WI38 (cell line): Measurements from ENCODE around the gene UBE3B.
A peak's percentile ranks its signal among the peaks of the same experiment; 100 is the strongest.

ENCODE experiments used
- H3K4me3 ChIP-seq: 2 replicates; pipeline ENCODE4 v1.5.1; 2011; ENCODE audit warnings: low read depth, mild to moderate bottlenecking, control low read depth, low read length
- CTCF ChIP-seq: IDR thresholded peaks from 2 replicates; pipeline ENCODE4 v1.5.1; 2012; ENCODE audit warnings: low read depth, mild to moderate bottlenecking, control low read depth, low read length

The UBE3B gene

GRCh38 chr12:109460538-109460937, 16.9 kb upstream of the UBE3B start:
- TF ChIP-seq CTCF = no peak
- no peak overlapping the region for H3K4me3 ChIP-seq

GRCh38 chr12:109461049-109461845, 16.2 kb upstream of the UBE3B start:
- no peak for TF ChIP-seq CTCF
- no peak overlapping the region for H3K4me3 ChIP-seq

- no peak for TF ChIP-seq CTCF
- peak overlapping the region; percentile 34 for H3K4me3 ChIP-seq
These were observed 15.3 kb upstream of the UBE3B start for GRCh38 chr12:109461846-109462756.

- peak overlapping the region; percentile 46 for H3K4me3 ChIP-seq
- no peak for TF ChIP-seq CTCF
These were observed 14.4 kb upstream of the UBE3B start for GRCh38 chr12:109462868-109463692.

GRCh38 chr12:109463756-109464155, 13.7 kb upstream of the UBE3B start:
- H3K4me3 ChIP-seq = peak overlapping the region; percentile 46
- TF ChIP-seq CTCF = no peak

- no peak overlapping the region for H3K4me3 ChIP-seq
- TF ChIP-seq CTCF = no peak
These were observed 12.6 kb upstream of the UBE3B start for GRCh38 chr12:109464642-109465351.
